Naive thymus-derived CD8-positive, alpha-beta T cell (primary cell): ENCODE data around the gene RPL23. TPM values are rescaled to one million over a fixed set of nuclear protein-coding genes. Genes with fewer than 3 reads are reported as not detected.
"Not testable (repeated sequence)": the region's sequence is repeated elsewhere in the genome, so short reads cannot be mapped to it uniquely, and the experiment has no call there.

Experiments used
- ATAC-seq, 2 donors: fragments of 150-1000 bp; cut with Tn5 transposase in 1 of 2; sonication (Bioruptor Pico), chemical (Tn5 transposase) in 1 of 2; 1 replicate in 1 of 2; 2 replicates in 1 of 2; pipeline ENCODE4 v1.10.0; 2021; ENCODE audit warnings: mild to moderate bottlenecking in 2 of 2, moderate library complexity in 2 of 2
- POLR2A ChIA-PET: fragments of 350-600 bp; sonication (Branson Sonifier 250); formaldehyde crosslinking; loops from one replicate; lab custom pipeline; 2021; ENCODE audit warnings: antibody characterized with exemption; lab: Charles Lee
- DNase-seq, 10 donors: peaks; one replicate each; pipeline versions ENCODE4 v3.0.0 to v3.0.0-alpha.2; 2020 to 2022
- H3K27ac Mint-ChIP-seq, 10 donors: one replicate each; pipeline ENCODE4 v1.8.0; 2020 to 2022; ENCODE audit warnings: mild to moderate bottlenecking in 10 of 10, mixed read lengths in 10 of 10, moderate library complexity in 4 of 10, inconsistent platforms in 1 of 10
- H3K27me3 Mint-ChIP-seq, 5 donors: one replicate each; pipeline ENCODE4 v1.8.0; 2021 to 2022; ENCODE audit warnings: mixed read lengths in 5 of 5
- H3K36me3 Mint-ChIP-seq, 3 donors: one replicate each; pipeline ENCODE4 v1.8.0; 2020 to 2022; ENCODE audit warnings: mixed read lengths in 3 of 3, mild to moderate bottlenecking in 2 of 3, inconsistent platforms in 1 of 3
- H3K4me1 Mint-ChIP-seq, 4 donors: one replicate each; pipeline ENCODE4 v1.8.0; 2021 to 2022; ENCODE audit warnings: mixed read lengths in 4 of 4
- H3K4me3 Mint-ChIP-seq, 10 donors: one replicate each; pipeline ENCODE4 v1.8.0; 2020 to 2022; ENCODE audit warnings: mild to moderate bottlenecking in 10 of 10, mixed read lengths in 10 of 10, moderate library complexity in 6 of 10, inconsistent platforms in 1 of 10
- H3K9me3 Mint-ChIP-seq, 9 donors: one replicate each; pipeline ENCODE4 v1.8.0; 2020 to 2022; ENCODE audit warnings: mixed read lengths in 9 of 9, mild to moderate bottlenecking in 3 of 9, inconsistent platforms in 1 of 9, moderate library complexity in 1 of 9
- polyA plus RNA-seq, 3 donors: library from polyadenylated mRNA; unstranded; fragments of 300-500 nt; fragmentation: Illumina TruSeq; gene quantifications; one replicate each; pipeline ENCODE4 v1.2.3, GENCODE V29; 2021
- total RNA-seq, 8 experiments: library from RNA in 2 of 8; stranded (reverse) in 2 of 8; gene quantifications; one replicate each; pipeline ENCODE4 v1.2.3 and lab custom pipeline; 2021 to 2026

The RPL23 gene
- total and polyA plus RNA-seq, 5 experiments from 2014 or later = 1,506 to 1,897 (median 1,755) TPM

GRCh38 chr17:38864636-38865398, 11.3 kb upstream of the RPL23 start:
- Mint-ChIP-seq H3K27ac (peak overlapping the region in 1 of 10 donors; percentile 31), H3K4me1 (peaks cover 14 to 33% (median 22%) of the 10 kb centered on the region in 4 donors), H3K27me3 (peaks cover 0 to 1% (median 0%) of the 10 kb centered on the region in 5 donors), H3K4me3 (no peak overlapping the region), H3K9me3 (peaks cover 0 to 1% (median 0%) of the 10 kb centered on the region in 9 donors), H3K36me3 (peaks cover 0 to 3% (median 0%) of the 10 kb centered on the region in 3 donors)
- POLR2A ChIA-PET = interaction anchor here (0.7 to 2.4 kb wide), 5 partner anchors 8 to 558 kb away, joined by 3 to 16 read pairs (median 4); partner anchors contain the start of gene RPL23
- peak in 1 of 10 donors; percentile 23 for DNase-seq
- ATAC-seq = no peak

- ATAC-seq (peak; percentile 37 to 59), DNase-seq (no peak)
- no peaks in the 10 kb centered on the region for H3K36me3 Mint-ChIP-seq
- H3K4me1 Mint-ChIP-seq = peaks cover 0 to 15% (median 4%) of the 10 kb centered on the region in 4 donors
- no peaks in the 10 kb centered on the region for H3K9me3 Mint-ChIP-seq
- peak overlapping the region in 2 of 10 donors; percentile 8 to 22 for H3K27ac Mint-ChIP-seq
- H3K27me3 Mint-ChIP-seq = no peaks in the 10 kb centered on the region
- POLR2A ChIA-PET = no interaction called here
- H3K4me3 Mint-ChIP-seq = no peak overlapping the region
Observed at GRCh38 chr17:38861399-38861843, 7.9 kb upstream of the RPL23 start.

GRCh38 chr17:38857271-38857670, 3.8 kb upstream of the RPL23 start:
- ATAC-seq (no peak), DNase-seq (no peak)
- no peaks in the 10 kb centered on the region for H3K27me3 Mint-ChIP-seq
- peaks cover 0 to 12% (median 7%) of the 10 kb centered on the region in 3 donors for H3K36me3 Mint-ChIP-seq
- peak overlapping the region in 1 of 10 donors; percentile 24 for H3K4me3 Mint-ChIP-seq
- H3K27ac Mint-ChIP-seq = peak overlapping the region in 1 of 10 donors; percentile 33
- no peaks in the 10 kb centered on the region for H3K9me3 Mint-ChIP-seq
- H3K4me1 Mint-ChIP-seq = peaks cover 13 to 26% (median 24%) of the 10 kb centered on the region in 4 donors
- POLR2A ChIA-PET = interaction anchor here (0.7 kb wide), 1 partner anchor 9 kb away, joined by 3 read pairs; no protein-coding TSS in a partner anchor

GRCh38 chr17:38855101-38855714, 1.7 kb upstream of the RPL23 start:
- peak overlapping the region in 9 of 10 donors; percentile 22 to 100 (median 48) for H3K27ac Mint-ChIP-seq
- DNase-seq, H3K9me3 Mint-ChIP-seq, H3K27me3 Mint-ChIP-seq, ATAC-seq: not testable (repeated sequence)
- peaks cover 0 to 32% (median 14%) of the 10 kb centered on the region in 3 donors for H3K36me3 Mint-ChIP-seq
- POLR2A ChIA-PET = interaction anchor here (1.5 to 4.9 kb wide), 14 partner anchors 9 to 298 kb away, joined by 3 to 161 read pairs (median 12); partner anchors contain the start of genes CWC25, LASP1, LASP1NB and MLLT6
- peaks cover 29 to 46% (median 43%) of the 10 kb centered on the region in 4 donors for H3K4me1 Mint-ChIP-seq
- H3K4me3 Mint-ChIP-seq = peak overlapping the region in 3 of 10 donors; percentile 18 to 51 (median 24)

- Mint-ChIP-seq H3K27me3 (no peaks in the 10 kb centered on the region), H3K27ac (peak overlapping the region; percentile 98 to 100 (median 99)), H3K9me3 (no peaks in the 10 kb centered on the region), H3K4me1 (peaks cover 29 to 46% (median 44%) of the 10 kb centered on the region in 4 donors), H3K36me3 (peaks cover 0 to 54% (median 16%) of the 10 kb centered on the region in 3 donors), H3K4me3 (peak overlapping the region; percentile 94 to 99 (median 96))
- ATAC-seq (peak; percentile 41 to 58), DNase-seq (peak in 1 of 10 donors; percentile 23)
- POLR2A ChIA-PET = interaction anchor here (0.8 to 4.9 kb wide), 17 partner anchors 11 to 386 kb away, joined by 3 to 161 read pairs (median 10); partner anchors contain the start of genes CWC25, FBXO47, LASP1 and LASP1NB
Observed at GRCh38 chr17:38852771-38853291, 690 bp downstream of the RPL23 start.

GRCh38 chr17:38851434-38851833, 2.1 kb downstream of the RPL23 start:
- H3K4me1 Mint-ChIP-seq = peaks cover 29 to 46% (median 44%) of the 10 kb centered on the region in 4 donors
- ATAC-seq (no peak), DNase-seq (no peak)
- H3K4me3 Mint-ChIP-seq = peak overlapping the region; percentile 94 to 99 (median 96)
- no peaks in the 10 kb centered on the region for H3K27me3 Mint-ChIP-seq
- POLR2A ChIA-PET = interaction anchor here (0.9 to 4.9 kb wide), 4 partner anchors 10 to 47 kb away, joined by 3 to 161 read pairs (median 36); partner anchors contain the start of genes CWC25 and LASP1
- peak overlapping the region; percentile 75 to 100 (median 99) for H3K27ac Mint-ChIP-seq
- H3K9me3 Mint-ChIP-seq = no peaks in the 10 kb centered on the region
- peaks cover 0 to 64% (median 21%) of the 10 kb centered on the region in 3 donors for H3K36me3 Mint-ChIP-seq

GRCh38 chr17:38850374-38850773, 3.1 kb downstream of the RPL23 start:
- H3K4me1 Mint-ChIP-seq = peaks cover 29 to 46% (median 43%) of the 10 kb centered on the region in 4 donors

GRCh38 chr17:38848939-38849605, 4.4 kb downstream of the RPL23 start:
- H3K9me3 Mint-ChIP-seq = no peaks in the 10 kb centered on the region
- H3K27ac Mint-ChIP-seq = peak overlapping the region in 3 of 10 donors; percentile 9 to 35 (median 27)
- ATAC-seq (no peak), DNase-seq (no peak)
- H3K36me3 Mint-ChIP-seq = peaks cover 0 to 68% (median 21%) of the 10 kb centered on the region in 3 donors
- no peak overlapping the region for H3K4me3 Mint-ChIP-seq
- peaks cover 27 to 40% (median 38%) of the 10 kb centered on the region in 4 donors for H3K4me1 Mint-ChIP-seq
- POLR2A ChIA-PET = interaction anchor here (0.8 to 3.3 kb wide), 2 partner anchors 8 to 10 kb away, joined by 4 to 13 read pairs; a partner anchor contains a TSS
- no peaks in the 10 kb centered on the region for H3K27me3 Mint-ChIP-seq

More at GRCh38 chr17:38850374-38850773, 3.1 kb downstream of the RPL23 start:
- no peaks in the 10 kb centered on the region for H3K27me3 Mint-ChIP-seq
- POLR2A ChIA-PET = interaction anchor here (0.7 to 4.9 kb wide), 3 partner anchors 9 to 68 kb away, joined by 3 to 60 read pairs (median 13); partner anchors contain the start of gene CWC25
- H3K9me3 Mint-ChIP-seq = no peaks in the 10 kb centered on the region
- peak overlapping the region in 9 of 10 donors; percentile 29 to 100 (median 75) for H3K27ac Mint-ChIP-seq
- ATAC-seq (no peak), DNase-seq (no peak)
- peaks cover 0 to 68% (median 21%) of the 10 kb centered on the region in 3 donors for H3K36me3 Mint-ChIP-seq
- peak overlapping the region in 3 of 10 donors; percentile 38 to 95 (median 64) for H3K4me3 Mint-ChIP-seq

GRCh38 chr17:38848557-38848891, 5.0 kb downstream of the RPL23 start:
- no peak for ATAC-seq
- Mint-ChIP-seq H3K4me1 (peaks cover 27 to 35% (median 33%) of the 10 kb centered on the region in 4 donors), H3K27ac (no peak overlapping the region), H3K27me3 (no peaks in the 10 kb centered on the region), H3K9me3 (no peaks in the 10 kb centered on the region), H3K4me3 (no peak overlapping the region), H3K36me3 (peaks cover 0 to 67% (median 21%) of the 10 kb centered on the region in 3 donors)
- DNase-seq = no peak
- POLR2A ChIA-PET = interaction anchor here (0.6 to 1.2 kb wide), 4 partner anchors 8 to 144 kb away, joined by 3 to 4 read pairs (median 3); partner anchors contain the start of gene MLLT6

- Mint-ChIP-seq H3K4me1 (no peaks in the 10 kb centered on the region), H3K9me3 (no peaks in the 10 kb centered on the region), H3K36me3 (peaks cover 0 to 28% (median 7%) of the 10 kb centered on the region in 3 donors), H3K4me3 (no peak overlapping the region), H3K27ac (no peak overlapping the region), H3K27me3 (no peaks in the 10 kb centered on the region)
- ATAC-seq (no peak), DNase-seq (no peak)
- POLR2A ChIA-PET = interaction anchor here (1.0 kb wide), 2 partner anchors 10 to 24 kb away, joined by 3 read pairs; partner anchors contain the start of gene RPL23
Observed at GRCh38 chr17:38844261-38844757, 9.2 kb downstream of the RPL23 start.

- Mint-ChIP-seq H3K9me3 (peaks cover 0 to 4% (median 0%) of the 10 kb centered on the region in 9 donors), H3K4me3 (peak overlapping the region; percentile 93 to 99 (median 97)), H3K36me3 (peaks cover 0 to 21% (median 2%) of the 10 kb centered on the region in 3 donors), H3K27me3 (peaks cover 0 to 6% (median 0%) of the 10 kb centered on the region in 5 donors), H3K4me1 (peaks cover 18 to 38% (median 34%) of the 10 kb centered on the region in 4 donors), H3K27ac (peak overlapping the region; percentile 97 to 100 (median 100))
- ATAC-seq (no peak), DNase-seq (no peak)
- POLR2A ChIA-PET = interaction anchor here (0.6 to 4.5 kb wide), 11 partner anchors 9 to 370 kb away, joined by 3 to 60 read pairs (median 5); partner anchors contain the start of genes LASP1, PIP4K2B, PSMB3 and RPL23
Observed at GRCh38 chr17:38825762-38826247, 27.7 kb downstream of the RPL23 start.
